Ascending aorta (tissue), 2 donors: ENCODE measurements around the gene PLAGL1. TPM values are rescaled to one million over a fixed set of nuclear protein-coding genes. Genes with fewer than 3 reads are reported as not detected.

Experiments used
- DNase-seq, 2 donors: peaks; one replicate each; pipeline ENCODE4 v3.0.0-alpha.2; 2019; ENCODE audit warnings: low spot score in 2 of 2
- H3K27ac ChIP-seq, 2 donors: fragments of 200-600 bp; sonication (generic); one replicate each; pipeline ENCODE4 v1.5.1; 2016 to 2017; ENCODE audit warnings: mild to moderate bottlenecking in 1 of 2
- H3K27me3 ChIP-seq: fragments of 200-600 bp; sonication (generic); one replicate; pipeline ENCODE4 v1.5.1; 2017
- H3K36me3 ChIP-seq, 2 donors: fragments of 200-600 bp; sonication (generic); one replicate each; pipeline ENCODE4 v1.5.1; 2016
- H3K4me1 ChIP-seq, 2 donors: fragments of 200-600 bp; sonication (generic); one replicate each; pipeline ENCODE4 v1.5.1; 2016 to 2017; ENCODE audit warnings: mild to moderate bottlenecking in 1 of 2
- H3K4me3 ChIP-seq, 2 donors: fragments of 200-600 bp; sonication (generic); one replicate each; pipeline ENCODE4 v1.5.1; 2016 to 2017; ENCODE audit warnings: mild to moderate bottlenecking in 1 of 2
- H3K9me3 ChIP-seq, 2 donors: fragments of 200-600 bp; sonication (generic); one replicate each; pipeline ENCODE4 v1.5.1; 2016
- intact Hi-C: fragments of 100-400 bp; cut with DNase I; formaldehyde crosslinking; loops from one replicate; pipeline ENCODE4 v1.15.1; 2023
- total RNA-seq: library from RNA; depleted of rRNA; stranded (reverse); fragments of >200 nt; gene quantifications from one replicate; pipeline ENCODE4 v1.1.0, GENCODE V29; 2016
- TF ChIP-seq, protein P1 (sequence below), 3 experiments: fragments of 200-600 bp in 2 of 3; fragments of 450-650 bp in 1 of 3; sonication (generic) in 2 of 3; IDR thresholded peaks; one replicate each; pipeline ENCODE4 v1.5.1; 2016 to 2019; ENCODE audit warnings: antibody characterized with exemption in 3 of 3, mild to moderate bottlenecking in 1 of 3, moderate library complexity in 1 of 3

The PLAGL1 gene
- total RNA-seq, 1 donor from 2014 or later = 86.3 TPM

DNA sequence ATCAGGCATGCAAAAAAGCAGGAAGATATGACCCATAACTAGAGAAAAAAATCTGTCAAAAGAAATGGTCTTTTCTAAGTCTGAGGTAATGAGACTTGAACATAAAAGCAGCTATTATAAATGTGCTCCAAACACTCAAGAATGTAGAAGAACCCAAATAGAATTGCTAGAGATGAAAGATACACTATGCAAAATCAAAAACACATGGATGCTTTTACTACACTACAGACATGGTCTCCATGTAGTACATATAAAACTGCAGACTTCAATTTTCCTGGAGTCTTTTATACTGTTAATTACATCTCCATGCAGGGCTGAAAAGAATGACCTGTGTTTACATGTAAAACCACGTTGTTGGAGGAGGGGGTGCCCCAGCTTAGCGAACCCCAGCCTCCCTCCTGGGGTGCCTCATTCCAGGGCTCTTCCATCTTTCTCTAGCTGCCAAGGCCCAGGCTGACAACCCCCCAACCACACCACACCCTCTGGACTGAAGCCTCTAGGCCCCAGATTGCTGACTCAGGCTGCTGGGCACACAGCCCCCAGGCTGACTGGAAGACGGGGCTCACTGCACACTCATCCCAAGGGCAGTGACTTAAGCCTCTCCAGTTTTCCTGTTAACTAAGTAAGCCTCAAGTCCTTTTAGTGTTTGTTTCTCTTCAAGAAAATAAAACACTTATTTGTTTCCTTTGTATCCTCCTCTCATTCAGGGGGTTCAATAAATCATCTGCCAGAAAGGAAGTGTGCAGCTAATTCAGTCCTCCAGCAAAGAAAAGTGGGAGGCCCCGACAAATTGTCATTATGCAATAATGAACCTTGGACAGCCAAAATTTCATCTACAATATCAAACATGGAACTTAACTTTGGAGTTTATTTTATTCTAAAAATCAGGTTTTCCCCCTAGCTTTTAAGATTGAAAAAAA is 26.0 kb upstream of the PLAGL1 start:
- TF ChIP-seq, protein P1, sequence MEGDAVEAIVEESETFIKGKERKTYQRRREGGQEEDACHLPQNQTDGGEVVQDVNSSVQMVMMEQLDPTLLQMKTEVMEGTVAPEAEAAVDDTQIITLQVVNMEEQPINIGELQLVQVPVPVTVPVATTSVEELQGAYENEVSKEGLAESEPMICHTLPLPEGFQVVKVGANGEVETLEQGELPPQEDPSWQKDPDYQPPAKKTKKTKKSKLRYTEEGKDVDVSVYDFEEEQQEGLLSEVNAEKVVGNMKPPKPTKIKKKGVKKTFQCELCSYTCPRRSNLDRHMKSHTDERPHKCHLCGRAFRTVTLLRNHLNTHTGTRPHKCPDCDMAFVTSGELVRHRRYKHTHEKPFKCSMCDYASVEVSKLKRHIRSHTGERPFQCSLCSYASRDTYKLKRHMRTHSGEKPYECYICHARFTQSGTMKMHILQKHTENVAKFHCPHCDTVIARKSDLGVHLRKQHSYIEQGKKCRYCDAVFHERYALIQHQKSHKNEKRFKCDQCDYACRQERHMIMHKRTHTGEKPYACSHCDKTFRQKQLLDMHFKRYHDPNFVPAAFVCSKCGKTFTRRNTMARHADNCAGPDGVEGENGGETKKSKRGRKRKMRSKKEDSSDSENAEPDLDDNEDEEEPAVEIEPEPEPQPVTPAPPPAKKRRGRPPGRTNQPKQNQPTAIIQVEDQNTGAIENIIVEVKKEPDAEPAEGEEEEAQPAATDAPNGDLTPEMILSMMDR (IDR thresholded peaks at IDR 0.05) = no peak
- H3K9me3 ChIP-seq = no peaks in the 10 kb centered on the region
- no peaks in the 10 kb centered on the region for H3K36me3 ChIP-seq
- H3K27ac ChIP-seq = no peak overlapping the region
- H3K4me3 ChIP-seq = no peak overlapping the region
- DNase-seq = no peak
- intact Hi-C loops = no loop called here
- H3K27me3 ChIP-seq = no peaks in the 10 kb centered on the region
- H3K4me1 ChIP-seq = no peaks in the 10 kb centered on the region

DNA sequence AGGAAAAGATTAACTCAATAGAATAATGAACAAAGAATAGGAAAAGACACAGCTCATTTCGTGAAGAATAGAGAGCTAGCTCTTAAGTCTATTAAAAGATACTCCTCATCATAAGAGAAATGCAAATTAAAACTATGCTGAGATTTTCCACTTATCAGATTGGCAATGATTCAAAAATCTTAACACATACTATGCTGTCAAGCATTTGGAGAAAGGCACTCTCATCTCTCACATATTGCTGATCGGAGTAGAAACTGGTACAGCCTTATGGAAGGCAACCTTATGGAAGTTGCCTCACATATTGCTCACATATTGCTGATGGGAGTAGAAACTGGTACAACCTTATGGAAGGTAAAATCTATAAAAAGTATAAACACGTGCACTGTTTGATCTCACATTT is 21.4 kb upstream of the PLAGL1 start:
- DNase-seq = no peak
- intact Hi-C loops = no loop called here
- H3K4me3 ChIP-seq = no peak overlapping the region

DNA sequence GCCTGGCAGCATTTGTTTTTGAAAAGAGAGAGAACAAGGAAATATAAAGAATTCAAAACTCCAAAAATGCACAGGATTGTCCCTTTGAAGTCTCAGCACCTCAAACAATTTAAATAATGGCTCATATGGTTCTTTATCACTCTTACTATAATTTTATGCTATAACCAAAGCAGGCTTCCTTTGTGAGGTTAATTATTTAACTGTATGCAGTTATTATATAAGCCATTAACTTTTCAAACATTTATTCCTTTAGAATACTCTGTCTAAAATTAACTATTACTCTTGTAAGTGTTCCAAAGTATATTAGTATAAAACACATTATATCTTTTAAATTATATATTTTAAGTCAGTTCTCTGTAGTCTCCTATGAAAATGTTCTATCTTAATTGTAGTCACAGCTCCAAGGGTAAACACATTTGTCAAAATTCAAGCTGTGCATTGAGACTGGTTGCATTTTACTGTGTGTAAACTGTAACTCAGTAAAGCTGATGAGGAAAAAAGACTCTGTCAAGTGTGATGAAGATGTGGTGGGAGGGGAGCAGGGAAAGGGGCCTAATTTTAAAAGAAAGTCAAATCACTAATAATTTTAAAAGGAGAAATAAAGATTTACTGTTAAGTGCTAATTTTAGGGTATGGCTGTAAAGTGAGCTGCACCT is 20.0 kb upstream of the PLAGL1 start:
- H3K27ac ChIP-seq = no peak overlapping the region
- no peaks in the 10 kb centered on the region for H3K9me3 ChIP-seq
- H3K4me3 ChIP-seq = no peak overlapping the region
- DNase-seq = no peak
- intact Hi-C loops = no loop called here
- TF ChIP-seq, protein P1 (IDR thresholded peaks at IDR 0.05) = no peak
- no peaks in the 10 kb centered on the region for H3K36me3 ChIP-seq
- no peaks in the 10 kb centered on the region for H3K4me1 ChIP-seq
- H3K27me3 ChIP-seq = no peaks in the 10 kb centered on the region

More for the DNA sequence above, 21.4 kb upstream of the PLAGL1 start:
- H3K4me1 ChIP-seq = no peaks in the 10 kb centered on the region
- no peaks in the 10 kb centered on the region for H3K27me3 ChIP-seq
- H3K9me3 ChIP-seq = no peaks in the 10 kb centered on the region
- no peaks in the 10 kb centered on the region for H3K36me3 ChIP-seq
- TF ChIP-seq, protein P1 (IDR thresholded peaks at IDR 0.05) = no peak
- H3K27ac ChIP-seq = no peak overlapping the region

DNA sequence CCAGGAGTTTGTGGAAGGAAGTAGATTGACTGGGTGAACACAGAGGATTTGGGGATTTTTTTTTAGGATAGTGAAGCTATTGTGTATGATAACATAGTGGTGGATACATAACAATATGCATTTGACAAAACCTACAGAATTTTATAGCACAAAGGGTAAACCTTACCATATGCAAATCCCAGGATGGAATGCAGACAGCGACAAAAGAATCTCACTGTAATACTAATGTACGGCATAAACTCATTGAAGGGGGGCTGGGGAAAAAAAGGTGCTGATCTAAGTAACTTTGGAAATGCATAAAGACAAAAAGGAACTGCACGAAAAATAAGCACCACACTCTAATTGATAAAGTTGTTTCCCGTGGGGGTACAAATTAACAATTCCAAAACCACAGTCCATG is 15.2 kb upstream of the PLAGL1 start:
- H3K36me3 ChIP-seq = no peaks in the 10 kb centered on the region
- intact Hi-C loops = no loop called here

DNA sequence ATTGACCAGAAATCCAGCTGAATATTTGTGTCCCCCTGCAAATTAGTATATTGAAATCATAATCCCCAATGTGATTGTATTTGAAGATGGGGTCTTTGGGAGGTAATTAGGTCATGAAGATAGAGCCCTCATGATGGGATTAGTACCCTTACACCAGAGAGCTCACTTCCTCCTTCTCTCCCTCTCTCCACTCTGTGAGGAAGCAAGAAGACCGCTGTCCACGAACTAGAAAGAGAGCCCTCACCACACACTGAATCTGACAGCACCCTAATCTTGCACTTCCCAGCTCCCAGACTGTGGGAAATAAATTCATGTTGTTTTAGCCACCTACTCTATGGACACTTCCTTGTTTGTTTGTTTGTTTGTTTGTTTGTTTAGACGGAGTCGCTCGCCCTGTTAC is 11.9 kb upstream of the PLAGL1 start:
- H3K9me3 ChIP-seq = no peaks in the 10 kb centered on the region
- no peaks in the 10 kb centered on the region for H3K27me3 ChIP-seq
- intact Hi-C loops = no loop called here
- no peak for DNase-seq
- H3K4me1 ChIP-seq = no peaks in the 10 kb centered on the region
- TF ChIP-seq, protein P1 (IDR thresholded peaks at IDR 0.05) = no peak
- no peaks in the 10 kb centered on the region for H3K36me3 ChIP-seq
- H3K27ac ChIP-seq = no peak overlapping the region
- no peak overlapping the region for H3K4me3 ChIP-seq

More for the DNA sequence above, 15.2 kb upstream of the PLAGL1 start:
- no peak overlapping the region for H3K27ac ChIP-seq
- H3K27me3 ChIP-seq = no peaks in the 10 kb centered on the region
- DNase-seq = no peak
- H3K4me3 ChIP-seq = no peak overlapping the region
- H3K9me3 ChIP-seq = no peaks in the 10 kb centered on the region
- H3K4me1 ChIP-seq = no peaks in the 10 kb centered on the region
- TF ChIP-seq, protein P1 (IDR thresholded peaks at IDR 0.05) = no peak
